K562 (cell line): Measurements from ENCODE around the gene FKBP1B. TPM values are rescaled to one million over a fixed set of nuclear protein-coding genes. Genes with fewer than 3 reads are reported as not detected.
A peak's percentile ranks its signal among the peaks of the same experiment; 100 is the strongest.

Experiments used
- ATAC-seq: fragments of 200-7000 bp; cut with Tn5 transposase; 3 replicates; pipeline ENCODE4 v1.9.1; 2020; ENCODE audit warnings: moderate library complexity
- BruUV-seq: library from RNA; stranded (reverse); fragments of 400-500 nt; replicated peaks from 2 replicates; lab custom pipeline; 2021; lab: Mats Ljungman, UMichigan
- CTCF ChIA-PET: fragments of 300-600 bp; formaldehyde crosslinking; extraction: SDS; loops from one replicate; lab custom pipeline; 2021; ENCODE audit warnings: low intra/inter-chr PET ratio; lab: Yijun Ruan, JAX
- POLR2A ChIA-PET: fragments of 300-600, 350-650 bp; sonication (Branson Sonifier 250); formaldehyde crosslinking; extraction: SDS; loops from one replicate; lab custom pipeline; 2021; ENCODE audit warnings: antibody characterized with exemption, inconsistent platforms; lab: Yijun Ruan, JAX
- DNase-seq, 4 experiments: peaks; one replicate each; pipeline versions ENCODE4 v3.0.0 to v3.0.0-alpha.2; 2011 to 2018; ENCODE audit warnings: low spot score in 3 of 4, mixed read lengths in 3 of 4; ENCODE audit errors: extremely low read depth in 1 of 4
- FAIRE-seq: peaks from 2 replicates; lab custom pipeline; 2011; peaks lifted over from hg19 to GRCh38; lab: Jason Lieb, UNC
- H2AFZ ChIP-seq: 2 replicates; pipeline ENCODE4 v1.6.0; 2011; ENCODE audit warnings: low read depth, low read length, control low read depth, inconsistent platforms
- H3K27ac ChIP-seq: fragments of 200-600 bp; 3 replicates; pipeline ENCODE4 v1.8.0; 2011; ENCODE audit warnings: low read depth, mild to moderate bottlenecking, control low read depth, inconsistent platforms, low read length, moderate library complexity, mixed read lengths; ENCODE audit errors: extremely low read depth
- H3K27me3 ChIP-seq, 2 experiments: fragments of 300-600 bp in 1 of 2; 2 replicates in 1 of 2; 3 replicates in 1 of 2; pipeline versions ENCODE4 v1.6.0 to v1.8.0; 2011; ENCODE audit warnings: inconsistent platforms in 2 of 2, low read length in 2 of 2, mild to moderate bottlenecking in 1 of 2, mixed read lengths in 1 of 2, moderate library complexity in 1 of 2; ENCODE audit not compliant: control insufficient read depth in 2 of 2, insufficient read depth in 2 of 2
- H3K36me3 ChIP-seq: fragments of 300-600 bp; 3 replicates; pipeline ENCODE4 v1.8.0; 2011; ENCODE audit warnings: mild to moderate bottlenecking, low read length, inconsistent platforms; ENCODE audit not compliant: control insufficient read depth, insufficient read depth
- H3K4me1 ChIP-seq, 2 experiments: fragments of 200-600 bp in 1 of 2; replicated peaks in 1 of 2; 2 replicates in 1 of 2; 3 replicates in 1 of 2; pipeline versions ENCODE4 v1.5.1 to v1.8.0; 2011; ENCODE audit warnings: inconsistent platforms in 2 of 2, low read length in 2 of 2, mild to moderate bottlenecking in 1 of 2, mixed read lengths in 1 of 2, moderate library complexity in 1 of 2; ENCODE audit not compliant: control insufficient read depth in 2 of 2, insufficient read depth in 2 of 2
- H3K4me2 ChIP-seq: 2 replicates; pipeline ENCODE4 v1.6.1; 2011; ENCODE audit warnings: low read length, control low read depth, inconsistent platforms, mixed read lengths; ENCODE audit not compliant: insufficient read depth
- H3K4me3 ChIP-seq: fragments of 200-600 bp; sonication (generic), shearing (Covaris generic); 2 replicates; pipeline ENCODE4 v1.5.1; 2016; ENCODE audit warnings: control low read depth, inconsistent platforms
- H3K79me2 ChIP-seq: fragments of 200-600 bp; 3 replicates; pipeline ENCODE4 v1.8.0; 2011; ENCODE audit warnings: low read length, inconsistent platforms; ENCODE audit not compliant: control insufficient read depth, insufficient read depth
- H3K9ac ChIP-seq, 2 experiments: 2 replicates each; pipeline versions ENCODE4 v1.6.0 to v1.6.1; 2011; ENCODE audit warnings: low read depth in 2 of 2, low read length in 2 of 2, control low read depth in 1 of 2, inconsistent platforms in 1 of 2, mild to moderate bottlenecking in 1 of 2, mixed read lengths in 1 of 2; ENCODE audit not compliant: insufficient read depth in 1 of 2
- H3K9me1 ChIP-seq: one replicate; pipeline ENCODE4 v1.6.0; 2011; ENCODE audit warnings: inconsistent platforms, mild to moderate bottlenecking, low read length, moderate library complexity; ENCODE audit not compliant: control insufficient read depth, insufficient read depth
- H3K9me3 ChIP-seq: replicated peaks from 2 replicates; pipeline ENCODE4 v1.5.1; 2011; ENCODE audit warnings: low read depth, low read length, inconsistent platforms; ENCODE audit not compliant: control insufficient read depth, insufficient read depth
- H4K20me1 ChIP-seq: replicated peaks from 2 replicates; pipeline ENCODE4 v1.6.1; 2011; ENCODE audit warnings: low read length, inconsistent platforms, mixed read lengths; ENCODE audit not compliant: control insufficient read depth, insufficient read depth
- ARID3A ChIP-seq: IDR thresholded peaks from 2 replicates; pipeline ENCODE4 v1.6.1; 2012; ENCODE audit warnings: low read depth, low read length, improper control_type of control experiment, borderline replicate concordance
- DEAF1 ChIP-seq: fragments of 450-650 bp; formaldehyde crosslinking; IDR thresholded peaks from 2 replicates; pipeline ENCODE4 v1.4.0; 2020; ENCODE audit warnings: mild to moderate bottlenecking, moderate library complexity
- FOS ChIP-seq: IDR thresholded peaks from 3 replicates; pipeline ENCODE4 v1.6.1; 2011; ENCODE audit not compliant: insufficient read length; ENCODE audit errors: extremely low read depth
- GATAD2A ChIP-seq: fragments of 450-650 bp; IDR thresholded peaks from 2 replicates; pipeline ENCODE4 v1.6.1; 2017
- HNRNPK ChIP-seq: fragments of 200-400 bp; formaldehyde crosslinking; IDR thresholded peaks from one replicate; pipeline ENCODE4 v1.6.1; 2018; ENCODE audit warnings: mild to moderate bottlenecking, low read depth, low read length; ENCODE audit not compliant: poor library complexity, severe bottlenecking
- MAFG ChIP-seq: fragments of 450-650 bp; conservative IDR thresholded peaks from 2 replicates; pipeline ENCODE4 v1.6.1; 2016; ENCODE audit warnings: missing genetic modification characterization, missing compliant biosample characterization
- PHF21A ChIP-seq: fragments of 450-650 bp; IDR thresholded peaks from 2 replicates; pipeline ENCODE4 v1.6.1; 2017; ENCODE audit warnings: low read depth, borderline replicate concordance
- PML ChIP-seq: IDR thresholded peaks from 2 replicates; pipeline ENCODE4 v1.6.1; 2012; ENCODE audit warnings: low read length, inconsistent platforms
- PYGO2 ChIP-seq: fragments of 450-650 bp; IDR thresholded peaks from 2 replicates; pipeline ENCODE4 v1.6.1; 2016; ENCODE audit warnings: mild to moderate bottlenecking, missing genetic modification characterization, moderate library complexity, missing compliant biosample characterization
- RFX7 ChIP-seq: fragments of 250-450 bp; sonication (Bioruptor Pico); IDR thresholded peaks from 2 replicates; pipeline ENCODE4 v1.5.1; 2021; ENCODE audit warnings: mild to moderate bottlenecking
- SP2 ChIP-seq: IDR thresholded peaks from 2 replicates; pipeline ENCODE4 v1.6.1; 2011; ENCODE audit warnings: mild to moderate bottlenecking, low read depth, low read length, moderate library complexity; ENCODE audit not compliant: poor library complexity, severe bottlenecking; ENCODE audit errors: extremely low read depth
- TCF3 ChIP-seq: sonication (generic); formaldehyde crosslinking; IDR thresholded peaks from 2 replicates; pipeline ENCODE4 v1.4.0; 2020; ENCODE audit warnings: mild to moderate bottlenecking, missing genetic modification reagents
- TCF7 ChIP-seq: sonication (generic); IDR thresholded peaks from 2 replicates; pipeline ENCODE4 v1.6.1; 2016; ENCODE audit warnings: antibody characterized with exemption, borderline replicate concordance
- VEZF1 ChIP-seq: fragments of 200-800 bp; sonication (Bioruptor generic); IDR thresholded peaks from 2 replicates; pipeline ENCODE4 v1.6.1; 2017; ENCODE audit warnings: missing genetic modification characterization, missing compliant biosample characterization
- WHSC1 ChIP-seq: IDR thresholded peaks from one replicate; pipeline ENCODE4 v1.6.1; 2012; ENCODE audit warnings: low read length, control low read depth, inconsistent platforms
- ZNF316 ChIP-seq: fragments of 450-650 bp; IDR thresholded peaks from 2 replicates; pipeline ENCODE4 v1.6.1; 2016
- ZNF551 ChIP-seq: fragments of 250-450 bp; sonication (Bioruptor Pico); IDR thresholded peaks from 2 replicates; pipeline ENCODE4 v1.5.0; 2021; ENCODE audit warnings: mild to moderate bottlenecking, moderate library complexity
- ZNF77 ChIP-seq: fragments of 250-450 bp; sonication (Bioruptor Pico); IDR thresholded peaks from 2 replicates; pipeline ENCODE4 v1.5.0; 2020
- ZNF785 ChIP-seq: fragments of 250-450 bp; sonication (Bioruptor Pico); IDR thresholded peaks from 2 replicates; pipeline ENCODE4 v1.4.0; 2020; ENCODE audit warnings: mild to moderate bottlenecking
- WGBS: fragments of 100-300 bp; shearing (Covaris generic); methylation state at CpG from one replicate; pipeline ENCODE4 v1.1.6; 2016; ENCODE audit warnings: low coverage, mixed read lengths; ENCODE audit not compliant: insufficient coverage; ENCODE audit errors: missing lambda C conversion rate; 5-methylcytosine and 5-hydroxymethylcytosine counted together
- in situ Hi-C: fragments of 300-500 bp; cut with MboI; formaldehyde crosslinking; loops from 4 replicates; pipeline ENCODE4 v1.15.0; 2018; ENCODE audit warnings: inconsistent platforms, mixed read lengths
- intact Hi-C: fragments of 100-400 bp; cut with micrococcal nuclease; formaldehyde crosslinking; loops from 2 replicates; pipeline ENCODE4 v1.14.2; 2022
- polyA plus RNA-seq, 8 experiments: library from polyadenylated mRNA; depleted of rRNA in 4 of 8; stranded (reverse) in 5 of 8; unstranded in 3 of 8; fragments of >200 nt; fragmentation: Nextera tagmentation in 2 of 8; fragmentation: Illumina TruSeq in 1 of 8; extraction: Ambion mirVana in 2 of 8; extraction: Trizol in 1 of 8; gene quantifications; 2 replicates each; pipeline versions ENCODE4 v1.2.1 to v1.2.3, GENCODE V29; 2011 to 2014; ENCODE audit warnings: inconsistent platforms in 1 of 8, missing spikeins in 1 of 8
- total RNA-seq, 7 experiments: library from RNA; depleted of rRNA in 6 of 7; stranded (reverse); fragments of >200 nt in 6 of 7; fragmentation: Illumina TruSeq in 2 of 7; extraction: Trizol in 2 of 7; gene quantifications; 2 replicates each; pipeline versions ENCODE4 v1.2.1 to v1.2.3, GENCODE V29; 2011 to 2021; ENCODE audit warnings: low replicate concordance in 1 of 7

FKBP1B gene
- total and polyA plus RNA-seq, 9 of the 15 experiments (the other 6 are each of a cell fraction or from before 2014, with no cell fraction given): 0.58 to 9.4 (median 1.6) TPM

- POLR2A ChIA-PET: interaction anchor here (0.8 to 2.7 kb wide), 6 partner anchors 8 to 57 kb away, joined by 3 to 25 read pairs (median 3); partner anchors contain the start of genes FAM228B and PFN4
- Histone ChIP-seq H3K9me1 (no peaks in the 10 kb centered on the region), H3K4me3 (no peak overlapping the region), H3K27me3 (no peaks in the 10 kb centered on the region), H3K27ac (peak overlapping the region; percentile 54; the same call in 2 of the 3 replicates), H3K79me2 (no peaks in the 10 kb centered on the region), H3K9ac (0 out of 4 replicates have a peak overlapping the region, but pooled peaks of 1 of the 2 experiments have one; percentile 9), H2AFZ (peak overlapping the region; percentile 71), H3K36me3 (no peaks in the 10 kb centered on the region), H3K4me2 (peak overlapping the region; percentile 61; the same call in 1 of the 2 replicates), H3K9me3 (0 out of 2 replicates have a peak, but pooled peaks cover 3% of the 10 kb centered on the region), H4K20me1 (no peaks in the 10 kb centered on the region), H3K4me1 (peaks cover 4 to 14% of the 10 kb centered on the region in 2 experiments; a peak in 3 of 5 replicates)
- CTCF ChIA-PET: no interaction called here
- BruUV-seq: no TSS peak
- 22% methylated on average over 7 of the region's 7 CpGs for WGBS
- in situ Hi-C loops: no loop called here
- DNase-seq: peak in 2 of 4 experiments; percentile 31 to 49
- ATAC-seq: peak; percentile 85
- peak; percentile 64 for FAIRE-seq
- intact Hi-C loops: no loop called here
- TF ChIP-seq ZNF77 (CRISPR knock-in tag) (no peak), TCF7 (no peak), PML (no peak), ZNF785 (CRISPR knock-in tag) (no peak), WHSC1 (no peak), PHF21A (no peak), HNRNPK (no peak), ZNF316 (peak; percentile 45), MAFG (tag) (peak; percentile 65), GATAD2A (no peak), ZNF551 (CRISPR knock-in tag) (no peak), ARID3A (no peak), FOS (no peak), PYGO2 (tag) (no peak), RFX7 (CRISPR knock-in tag) (no peak), VEZF1 (CRISPR knock-in tag) (0 out of 2 replicates have a peak, but pooled peaks have one; percentile 19), TCF3 (CRISPR knock-in tag) (no peak), SP2 (no peak), DEAF1 (CRISPR knock-in tag) (no peak)
These were observed 61.2 kb downstream of the FKBP1B start for GRCh38 chr2:24110660-24111303.
